GM19328 (cell line): ENCODE data around the gene CD200R1.
A peak's percentile ranks its signal among the peaks of the same experiment; 100 is the strongest.

ENCODE experiments used
- ATAC-seq: cut with Tn5 transposase; IDR thresholded peaks from one replicate; pipeline ENCODE4 v1.9.1; 2021; ENCODE audit warnings: mild to moderate bottlenecking, moderate library complexity; ENCODE audit not compliant: unreplicated experiment

CD200R1 gene

GRCh38 chr3:112974894-112975293 lies at the start of gene CD200R1:
Gene CD200R1, minus strand, starts transcription at chr3:112975103. Its CDS starts 246 bp downstream, at chr3:112974857.
- ATAC-seq, result no peak

GRCh38 chr3:113021471-113021870 lies 46.6 kb upstream of the CD200R1 start:
- ATAC-seq, result no peak

- peak; percentile 87 for ATAC-seq
These were observed 44.6 kb upstream of the CD200R1 start for GRCh38 chr3:113019182-113020137.

- no peak for ATAC-seq
These were observed 43.8 kb upstream of the CD200R1 start for GRCh38 chr3:113018536-113019181.

GRCh38 chr3:113013593-113013992 lies 38.7 kb upstream of the CD200R1 start:
- no peak for ATAC-seq

GRCh38 chr3:113008117-113008516 lies 33.2 kb upstream of the CD200R1 start:
- ATAC-seq, result no peak

GRCh38 chr3:113006359-113007056 lies 31.6 kb upstream of the CD200R1 start:
- ATAC-seq, result no peak

GRCh38 chr3:113005611-113006010 lies 30.7 kb upstream of the CD200R1 start:
- ATAC-seq, result no peak

GRCh38 chr3:113002679-113003078 lies 27.8 kb upstream of the CD200R1 start:
- ATAC-seq, result no peak

GRCh38 chr3:113002037-113002436 lies 27.1 kb upstream of the CD200R1 start:
- no peak for ATAC-seq

- ATAC-seq, result no peak
These were observed 25.8 kb upstream of the CD200R1 start for GRCh38 chr3:113000691-113001090.

- ATAC-seq, result no peak
These were observed 20.9 kb upstream of the CD200R1 start for GRCh38 chr3:112995800-112996199.

- peak; percentile 95 for ATAC-seq
These were observed 16.0 kb upstream of the CD200R1 start, which contains the start of gene GTPBP8 for GRCh38 chr3:112990672-112991602. Gene GTPBP8, plus strand, starts transcription at chr3:112990984. Its CDS starts 16 bp downstream, at chr3:112991000.

GRCh38 chr3:112987710-112988334 lies 12.9 kb upstream of the CD200R1 start:
- ATAC-seq, result no peak

- no peak for ATAC-seq
These were observed 9.6 kb upstream of the CD200R1 start for GRCh38 chr3:112984485-112984884.

GRCh38 chr3:112982710-112983109 lies 7.8 kb upstream of the CD200R1 start:
- no peak for ATAC-seq

- ATAC-seq, result no peak
These were observed 5.2 kb upstream of the CD200R1 start for GRCh38 chr3:112980080-112980479.

- no peak for ATAC-seq
These were observed 4.4 kb upstream of the CD200R1 start for GRCh38 chr3:112979244-112979832.

GRCh38 chr3:112976953-112977352 lies 2.0 kb upstream of the CD200R1 start:
- ATAC-seq, result no peak
